GM12878 (cell line): ENCODE data around the gene MLPH.

Experiments
- ATF2 ChIP-seq: IDR thresholded peaks from 2 replicates; pipeline ENCODE4 v1.6.1; 2012; ENCODE audit warnings: low read length, inconsistent platforms
- CHD2 ChIP-seq: IDR thresholded peaks from 2 replicates; pipeline ENCODE4 v1.6.1; 2011; ENCODE audit warnings: low read depth, low read length, improper control_type of control experiment, borderline replicate concordance
- CTCF ChIP-seq, 3 experiments: IDR thresholded peaks in 2 of 3; conservative IDR thresholded peaks in 1 of 3; 2 replicates each; pipeline ENCODE4 v1.5.1; 2011; ENCODE audit warnings: low read depth in 3 of 3, low read length in 3 of 3, mild to moderate bottlenecking in 3 of 3, control low read depth in 2 of 3, moderate library complexity in 2 of 3, inconsistent platforms in 1 of 3, mixed read lengths in 1 of 3; ENCODE audit not compliant: control insufficient read depth in 2 of 3, insufficient read depth in 1 of 3; ENCODE audit errors: extremely low read depth in 1 of 3
- EP300 ChIP-seq, 2 experiments: fragments of 150-350 bp in 1 of 2; IDR thresholded peaks; 2 replicates each; pipeline ENCODE4 v1.6.1; 2011 to 2012; ENCODE audit warnings: low read depth in 2 of 2, low read length in 2 of 2, borderline replicate concordance in 1 of 2, improper control_type of control experiment in 1 of 2, inconsistent platforms in 1 of 2; ENCODE audit not compliant: control insufficient read depth in 1 of 2
- ETV6 ChIP-seq, 2 experiments: fragments of 450-650 bp in 1 of 2; IDR thresholded peaks in 1 of 2; conservative IDR thresholded peaks in 1 of 2; 2 replicates each; pipeline ENCODE4 v1.6.1; 2014; ENCODE audit warnings: antibody characterized with exemption in 1 of 2, borderline replicate concordance in 1 of 2, low read depth in 1 of 2, mild to moderate bottlenecking in 1 of 2, moderate library complexity in 1 of 2
- JUNB ChIP-seq: IDR thresholded peaks from 2 replicates; pipeline ENCODE4 v1.6.1; 2016; ENCODE audit warnings: antibody characterized with exemption, mild to moderate bottlenecking
- PBX3 ChIP-seq: IDR thresholded peaks from 2 replicates; pipeline ENCODE4 v1.6.1; 2011; ENCODE audit warnings: mild to moderate bottlenecking, low read depth, low read length, moderate library complexity; ENCODE audit not compliant: insufficient replicate concordance
- POLR2A ChIP-seq: IDR thresholded peaks from 2 replicates; pipeline ENCODE4 v1.6.1; 2011; ENCODE audit warnings: low read depth, mild to moderate bottlenecking, low read length
- RAD21 ChIP-seq: IDR thresholded peaks from 2 replicates; pipeline ENCODE4 v1.6.1; 2011; ENCODE audit warnings: mild to moderate bottlenecking, low read depth, low read length, moderate library complexity; ENCODE audit not compliant: insufficient read depth
- SP1 ChIP-seq: IDR thresholded peaks from one replicate; pipeline ENCODE4 v1.6.1; 2011; ENCODE audit warnings: low read depth, low read length
- TCF12 ChIP-seq: IDR thresholded peaks from 2 replicates; pipeline ENCODE4 v1.6.1; 2011; ENCODE audit warnings: low read depth, mild to moderate bottlenecking, low read length
- ZBTB33 ChIP-seq: fragments of 450-650 bp; IDR thresholded peaks from 2 replicates; pipeline ENCODE4 v1.6.1; 2017; ENCODE audit warnings: mild to moderate bottlenecking
- ZNF274 ChIP-seq: IDR thresholded peaks from one replicate; pipeline ENCODE4 v1.8.0; 2011; ENCODE audit not compliant: insufficient read length, insufficient read depth
- TF ChIP-seq, protein P1 (sequence below): IDR thresholded peaks from 2 replicates; pipeline ENCODE4 v1.6.1; 2011; ENCODE audit warnings: borderline replicate concordance, low read depth, mild to moderate bottlenecking, moderate library complexity, mixed read lengths, low read length; ENCODE audit not compliant: insufficient read depth; ENCODE audit errors: extremely low read length

DNA sequence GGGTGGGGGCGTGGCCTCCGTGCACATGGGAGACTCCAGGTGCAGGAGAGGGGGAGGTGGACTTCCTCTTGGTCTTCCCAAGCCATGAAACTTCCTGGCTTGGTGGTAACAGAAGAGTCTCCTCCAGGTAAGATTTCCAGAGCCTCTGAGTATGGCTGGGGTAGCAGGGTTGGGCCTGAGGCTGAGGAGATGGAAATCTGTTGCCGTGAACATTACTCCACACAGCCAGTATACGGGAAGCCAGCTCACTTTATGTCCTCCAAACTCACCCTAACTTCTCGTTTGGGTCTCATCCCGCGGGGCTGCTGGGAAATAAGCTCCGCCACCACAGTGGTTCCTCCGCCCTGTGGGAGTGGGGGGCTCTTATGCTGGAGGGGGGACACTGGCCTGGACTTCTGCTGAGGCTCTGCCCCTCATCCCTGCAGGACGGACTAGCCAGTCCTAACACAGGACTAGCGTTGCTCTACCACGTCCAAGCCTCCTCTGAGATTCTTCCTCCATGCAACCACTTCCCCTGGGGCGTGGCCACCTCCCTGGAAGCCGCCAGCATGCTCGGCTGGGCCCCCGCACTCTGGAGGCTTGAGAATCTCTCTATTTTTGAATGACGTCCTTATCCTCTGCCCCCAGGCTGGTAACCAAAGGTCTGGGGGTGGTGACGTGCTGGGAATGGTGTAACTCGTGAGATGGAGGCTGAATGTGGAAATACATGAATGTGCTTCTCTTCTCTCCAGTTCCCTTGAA lies 104.3 kb downstream of the MLPH start:
- no peak for TF ChIP-seq EP300 (IDR thresholded peaks at IDR 0.05; ENCODE audit: borderline replicate concordance in 1 of 2, control insufficient read depth in 1 of 2, low read depth in 2 of 2, low read length in 2 of 2)
- no peak for TF ChIP-seq CHD2
- TF ChIP-seq POLR2A: no peak
- no peak for TF ChIP-seq PBX3
- TF ChIP-seq JUNB: no peak
- TF ChIP-seq ZBTB33: no peak
- TF ChIP-seq, protein P1, sequence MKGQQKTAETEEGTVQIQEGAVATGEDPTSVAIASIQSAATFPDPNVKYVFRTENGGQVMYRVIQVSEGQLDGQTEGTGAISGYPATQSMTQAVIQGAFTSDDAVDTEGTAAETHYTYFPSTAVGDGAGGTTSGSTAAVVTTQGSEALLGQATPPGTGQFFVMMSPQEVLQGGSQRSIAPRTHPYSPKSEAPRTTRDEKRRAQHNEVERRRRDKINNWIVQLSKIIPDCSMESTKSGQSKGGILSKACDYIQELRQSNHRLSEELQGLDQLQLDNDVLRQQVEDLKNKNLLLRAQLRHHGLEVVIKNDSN: no peak
- TF ChIP-seq TCF12: no peak
- no peak for TF ChIP-seq ATF2
- no peak for TF ChIP-seq SP1
- TF ChIP-seq CTCF (IDR thresholded peaks at IDR 0.05 in 2 of 3, conservative IDR thresholded peaks at IDR 0.05 in 1 of 3; ENCODE audit: control insufficient read depth in 2 of 3, extremely low read depth in 1 of 3, insufficient read depth in 1 of 3, low read depth in 3 of 3, low read length in 3 of 3): no peak
- TF ChIP-seq RAD21: no peak
- TF ChIP-seq ZNF274: no peak
- TF ChIP-seq ETV6 (conservative IDR thresholded peaks at IDR 0.05 in 1 of 2, IDR thresholded peaks at IDR 0.05 in 1 of 2; ENCODE audit: borderline replicate concordance in 1 of 2, low read depth in 1 of 2): no peak
